ENCODE results near the gene TMEM205.

The TMEM205 gene

DNA sequence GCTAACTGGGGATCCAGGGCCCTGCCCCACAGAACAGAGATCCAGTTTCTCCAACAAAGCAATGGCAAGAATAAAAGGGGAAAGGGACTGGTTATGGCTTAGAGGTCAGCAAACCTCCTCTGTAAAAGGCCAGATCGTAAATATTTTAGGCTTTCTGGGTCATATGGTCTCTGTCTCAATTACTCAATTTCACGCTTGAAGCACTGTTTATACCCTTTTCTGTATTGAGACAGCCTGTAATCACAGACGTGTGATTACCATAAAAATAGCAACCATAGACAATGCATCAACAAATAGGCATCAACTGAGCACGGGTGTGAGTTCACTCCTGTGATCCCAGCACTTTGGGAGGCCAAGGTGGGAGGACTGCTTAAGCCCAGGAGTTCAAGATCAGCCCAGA, 15.9 kb downstream of the TMEM205 start:
- H3K9me3 ChIP-seq (ENCODE audit: insufficient read depth, low read length, severe bottlenecking) = no peaks in the 10 kb centered on the region
- H3K79me2 ChIP-seq (ENCODE audit: insufficient read depth, low read length) = no peaks in the 10 kb centered on the region
- no peak overlapping the region for H3K4me3 ChIP-seq (ENCODE audit: low read depth in 1 of 2, low read length in 2 of 2)
- no peaks in the 10 kb centered on the region for H3K27me3 ChIP-seq (ENCODE audit: insufficient read depth, low read length, poor library complexity)
- ATAC-seq (ENCODE audit: insufficient read depth, low read depth) (no peak), DNase-seq (no peak)
- TF ChIP-seq, protein P1, sequence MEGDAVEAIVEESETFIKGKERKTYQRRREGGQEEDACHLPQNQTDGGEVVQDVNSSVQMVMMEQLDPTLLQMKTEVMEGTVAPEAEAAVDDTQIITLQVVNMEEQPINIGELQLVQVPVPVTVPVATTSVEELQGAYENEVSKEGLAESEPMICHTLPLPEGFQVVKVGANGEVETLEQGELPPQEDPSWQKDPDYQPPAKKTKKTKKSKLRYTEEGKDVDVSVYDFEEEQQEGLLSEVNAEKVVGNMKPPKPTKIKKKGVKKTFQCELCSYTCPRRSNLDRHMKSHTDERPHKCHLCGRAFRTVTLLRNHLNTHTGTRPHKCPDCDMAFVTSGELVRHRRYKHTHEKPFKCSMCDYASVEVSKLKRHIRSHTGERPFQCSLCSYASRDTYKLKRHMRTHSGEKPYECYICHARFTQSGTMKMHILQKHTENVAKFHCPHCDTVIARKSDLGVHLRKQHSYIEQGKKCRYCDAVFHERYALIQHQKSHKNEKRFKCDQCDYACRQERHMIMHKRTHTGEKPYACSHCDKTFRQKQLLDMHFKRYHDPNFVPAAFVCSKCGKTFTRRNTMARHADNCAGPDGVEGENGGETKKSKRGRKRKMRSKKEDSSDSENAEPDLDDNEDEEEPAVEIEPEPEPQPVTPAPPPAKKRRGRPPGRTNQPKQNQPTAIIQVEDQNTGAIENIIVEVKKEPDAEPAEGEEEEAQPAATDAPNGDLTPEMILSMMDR (IDR thresholded peaks at IDR 0.05; ENCODE audit: borderline replicate concordance, extremely low read depth, low read length, poor library complexity, severe bottlenecking) = no peak
- TF ChIP-seq EZH2 (IDR thresholded peaks at IDR 0.05; ENCODE audit: borderline replicate concordance, low read depth, low read length, severe bottlenecking) = no peak
- H3K36me3 ChIP-seq (ENCODE audit: insufficient read depth, low read length) = peaks cover 37% of the 10 kb centered on the region
- no peak overlapping the region for H3K9ac ChIP-seq (ENCODE audit: low read depth, low read length)
- no peaks in the 10 kb centered on the region for H4K20me1 ChIP-seq (ENCODE audit: insufficient read depth, low read length)
- H2AFZ ChIP-seq (ENCODE audit: low read depth, low read length) = no peak overlapping the region
- peaks cover 11% of the 10 kb centered on the region for H3K4me1 ChIP-seq (ENCODE audit: insufficient read depth, low read length)
- H3K27ac ChIP-seq (ENCODE audit: low read length) = peak overlapping the region; percentile 27; the same call in 1 of the 2 replicates
- H3K4me2 ChIP-seq (ENCODE audit: insufficient read depth, low read length) = no peak overlapping the region

DNA sequence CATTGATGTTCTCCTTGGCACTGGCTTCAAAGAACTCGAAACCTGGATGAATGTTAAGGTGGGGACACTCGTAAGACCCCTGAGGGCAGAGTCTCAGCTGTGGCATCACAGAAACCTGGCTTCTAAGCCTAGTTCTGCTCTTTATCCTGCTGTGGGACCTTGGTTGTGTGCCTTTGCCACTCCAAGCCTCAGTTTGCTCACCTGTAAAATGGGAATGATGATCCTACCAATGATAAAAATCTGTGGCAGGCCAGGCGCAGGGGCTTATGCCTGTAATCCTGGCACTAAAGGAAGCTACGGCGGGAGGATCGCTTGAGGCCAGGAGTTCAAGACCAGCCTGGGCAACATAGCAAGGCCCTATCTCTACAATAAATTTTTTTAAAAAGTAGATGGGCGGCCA, 20.5 kb downstream of the TMEM205 start:
- TF ChIP-seq EZH2 (IDR thresholded peaks at IDR 0.05; ENCODE audit: borderline replicate concordance, low read depth, low read length, severe bottlenecking) = no peak
- TF ChIP-seq, protein P1 (IDR thresholded peaks at IDR 0.05; ENCODE audit: borderline replicate concordance, extremely low read depth, low read length, poor library complexity, severe bottlenecking) = no peak
- Histone ChIP-seq H3K4me2 (ENCODE audit: insufficient read depth, low read length) (no peak overlapping the region), H3K9me3 (ENCODE audit: insufficient read depth, low read length, severe bottlenecking) (no peaks in the 10 kb centered on the region), H3K27me3 (ENCODE audit: insufficient read depth, low read length, poor library complexity) (no peaks in the 10 kb centered on the region), H3K9ac (ENCODE audit: low read depth, low read length) (peak overlapping the region; percentile 61; the same call in 1 of the 2 replicates), H3K4me1 (ENCODE audit: insufficient read depth, low read length) (peaks cover 57% of the 10 kb centered on the region), H3K4me3 (ENCODE audit: low read depth in 1 of 2, low read length in 2 of 2) (no peak overlapping the region), H3K27ac (ENCODE audit: low read length) (peak overlapping the region; percentile 99), H3K36me3 (ENCODE audit: insufficient read depth, low read length) (peaks cover 28% of the 10 kb centered on the region), H3K79me2 (ENCODE audit: insufficient read depth, low read length) (no peaks in the 10 kb centered on the region), H2AFZ (ENCODE audit: low read depth, low read length) (no peak overlapping the region), H4K20me1 (ENCODE audit: insufficient read depth, low read length) (no peaks in the 10 kb centered on the region)
- ATAC-seq (ENCODE audit: insufficient read depth, low read depth) (no peak), DNase-seq (no peak)

DNA sequence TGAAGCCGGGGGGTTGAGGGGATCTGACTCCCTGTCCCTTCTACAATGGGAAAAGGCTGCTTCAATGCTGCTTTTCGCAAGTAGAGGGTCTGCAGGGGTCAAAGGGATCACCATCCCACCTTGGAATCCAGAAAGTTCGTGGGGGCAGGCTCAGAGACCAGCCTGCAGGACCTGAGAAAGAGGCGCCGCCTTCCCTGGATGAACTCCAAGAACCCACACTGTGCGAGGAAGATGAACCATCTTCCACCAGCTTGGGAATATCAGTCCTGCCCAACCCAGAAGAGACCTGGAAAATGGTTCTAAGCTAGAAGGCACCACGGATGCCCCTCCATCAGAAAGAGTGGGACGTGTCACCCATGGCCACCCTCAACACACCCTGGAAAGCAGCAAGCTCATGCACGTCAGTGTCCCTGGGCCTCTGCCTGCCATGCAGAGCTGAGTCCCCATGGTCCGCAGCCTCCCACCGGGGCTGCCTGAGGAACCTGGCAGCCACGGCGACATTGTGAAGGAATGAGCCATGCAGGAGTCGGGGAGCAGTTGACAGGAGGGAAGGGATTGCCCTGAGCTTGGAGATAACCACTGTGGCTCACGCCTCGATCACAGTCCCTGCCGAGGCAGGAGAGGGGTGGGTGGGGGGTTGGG, 21.2 kb downstream of the TMEM205 start:
- Histone ChIP-seq H3K79me2 (ENCODE audit: insufficient read depth, low read length) (no peaks in the 10 kb centered on the region), H3K36me3 (ENCODE audit: insufficient read depth, low read length) (peaks cover 26% of the 10 kb centered on the region), H4K20me1 (ENCODE audit: insufficient read depth, low read length) (no peaks in the 10 kb centered on the region), H3K27ac (ENCODE audit: low read length) (peak overlapping the region; percentile 99), H3K4me3 (ENCODE audit: low read depth in 1 of 2, low read length in 2 of 2) (peak overlapping the region in 1 of 2 experiments; percentile 18; a peak in 2 of 4 replicates), H3K9ac (ENCODE audit: low read depth, low read length) (peak overlapping the region; percentile 61), H3K4me1 (ENCODE audit: insufficient read depth, low read length) (peaks cover 60% of the 10 kb centered on the region), H2AFZ (ENCODE audit: low read depth, low read length) (peak overlapping the region; percentile 53; the same call in 1 of the 2 replicates), H3K4me2 (ENCODE audit: insufficient read depth, low read length) (peak overlapping the region; percentile 53), H3K27me3 (ENCODE audit: insufficient read depth, low read length, poor library complexity) (no peaks in the 10 kb centered on the region), H3K9me3 (ENCODE audit: insufficient read depth, low read length, severe bottlenecking) (no peaks in the 10 kb centered on the region)
- no peak for TF ChIP-seq EZH2 (IDR thresholded peaks at IDR 0.05; ENCODE audit: borderline replicate concordance, low read depth, low read length, severe bottlenecking)
- TF ChIP-seq, protein P1 (IDR thresholded peaks at IDR 0.05; ENCODE audit: borderline replicate concordance, extremely low read depth, low read length, poor library complexity, severe bottlenecking) = no peak
- DNase-seq = peak; percentile 49
- peak; percentile 8; the same call in 2 of the 3 replicates for ATAC-seq (ENCODE audit: insufficient read depth, low read depth)
